K562 (cell line): Measurements from ENCODE around the gene TTC39C. TPM values are rescaled to one million over a fixed set of nuclear protein-coding genes. Genes with fewer than 3 reads are reported as not detected.

Experiments used
- ATAC-seq: fragments of 200-7000 bp; cut with Tn5 transposase; 3 replicates; pipeline ENCODE4 v1.9.1; 2020; ENCODE audit warnings: moderate library complexity
- BruUV-seq: library from RNA; stranded (reverse); fragments of 400-500 nt; replicated peaks from 2 replicates; lab custom pipeline; 2021; lab: Mats Ljungman, UMichigan
- CTCF ChIA-PET: fragments of 300-600 bp; formaldehyde crosslinking; extraction: SDS; loops from one replicate; lab custom pipeline; 2021; ENCODE audit warnings: low intra/inter-chr PET ratio; lab: Yijun Ruan, JAX
- POLR2A ChIA-PET: fragments of 300-600, 350-650 bp; sonication (Branson Sonifier 250); formaldehyde crosslinking; extraction: SDS; loops from one replicate; lab custom pipeline; 2021; ENCODE audit warnings: antibody characterized with exemption, inconsistent platforms; lab: Yijun Ruan, JAX
- DNase-seq, 4 experiments: peaks; one replicate each; pipeline versions ENCODE4 v3.0.0 to v3.0.0-alpha.2; 2011 to 2018; ENCODE audit warnings: low spot score in 3 of 4, mixed read lengths in 3 of 4; ENCODE audit errors: extremely low read depth in 1 of 4
- FAIRE-seq: peaks from 2 replicates; lab custom pipeline; 2011; peaks lifted over from hg19 to GRCh38; lab: Jason Lieb, UNC
- H2AFZ ChIP-seq: 2 replicates; pipeline ENCODE4 v1.6.0; 2011; ENCODE audit warnings: low read depth, low read length, control low read depth, inconsistent platforms
- H3K27ac ChIP-seq: fragments of 200-600 bp; 3 replicates; pipeline ENCODE4 v1.8.0; 2011; ENCODE audit warnings: low read depth, mild to moderate bottlenecking, control low read depth, inconsistent platforms, low read length, moderate library complexity, mixed read lengths; ENCODE audit errors: extremely low read depth
- H3K27me3 ChIP-seq, 2 experiments: fragments of 300-600 bp in 1 of 2; 2 replicates in 1 of 2; 3 replicates in 1 of 2; pipeline versions ENCODE4 v1.6.0 to v1.8.0; 2011; ENCODE audit warnings: inconsistent platforms in 2 of 2, low read length in 2 of 2, mild to moderate bottlenecking in 1 of 2, mixed read lengths in 1 of 2, moderate library complexity in 1 of 2; ENCODE audit not compliant: control insufficient read depth in 2 of 2, insufficient read depth in 2 of 2
- H3K36me3 ChIP-seq: fragments of 300-600 bp; 3 replicates; pipeline ENCODE4 v1.8.0; 2011; ENCODE audit warnings: mild to moderate bottlenecking, low read length, inconsistent platforms; ENCODE audit not compliant: control insufficient read depth, insufficient read depth
- H3K4me1 ChIP-seq, 2 experiments: fragments of 200-600 bp in 1 of 2; replicated peaks in 1 of 2; 2 replicates in 1 of 2; 3 replicates in 1 of 2; pipeline versions ENCODE4 v1.5.1 to v1.8.0; 2011; ENCODE audit warnings: inconsistent platforms in 2 of 2, low read length in 2 of 2, mild to moderate bottlenecking in 1 of 2, mixed read lengths in 1 of 2, moderate library complexity in 1 of 2; ENCODE audit not compliant: control insufficient read depth in 2 of 2, insufficient read depth in 2 of 2
- H3K4me2 ChIP-seq: 2 replicates; pipeline ENCODE4 v1.6.1; 2011; ENCODE audit warnings: low read length, control low read depth, inconsistent platforms, mixed read lengths; ENCODE audit not compliant: insufficient read depth
- H3K4me3 ChIP-seq: fragments of 200-600 bp; sonication (generic), shearing (Covaris generic); 2 replicates; pipeline ENCODE4 v1.5.1; 2016; ENCODE audit warnings: control low read depth, inconsistent platforms
- H3K79me2 ChIP-seq: fragments of 200-600 bp; 3 replicates; pipeline ENCODE4 v1.8.0; 2011; ENCODE audit warnings: low read length, inconsistent platforms; ENCODE audit not compliant: control insufficient read depth, insufficient read depth
- H3K9ac ChIP-seq, 2 experiments: 2 replicates each; pipeline versions ENCODE4 v1.6.0 to v1.6.1; 2011; ENCODE audit warnings: low read depth in 2 of 2, low read length in 2 of 2, control low read depth in 1 of 2, inconsistent platforms in 1 of 2, mild to moderate bottlenecking in 1 of 2, mixed read lengths in 1 of 2; ENCODE audit not compliant: insufficient read depth in 1 of 2
- H3K9me1 ChIP-seq: one replicate; pipeline ENCODE4 v1.6.0; 2011; ENCODE audit warnings: inconsistent platforms, mild to moderate bottlenecking, low read length, moderate library complexity; ENCODE audit not compliant: control insufficient read depth, insufficient read depth
- H3K9me3 ChIP-seq: replicated peaks from 2 replicates; pipeline ENCODE4 v1.5.1; 2011; ENCODE audit warnings: low read depth, low read length, inconsistent platforms; ENCODE audit not compliant: control insufficient read depth, insufficient read depth
- H4K20me1 ChIP-seq: replicated peaks from 2 replicates; pipeline ENCODE4 v1.6.1; 2011; ENCODE audit warnings: low read length, inconsistent platforms, mixed read lengths; ENCODE audit not compliant: control insufficient read depth, insufficient read depth
- CBFB ChIP-seq: sonication (generic); formaldehyde crosslinking; IDR thresholded peaks from 2 replicates; pipeline ENCODE4 v1.4.0; 2020; ENCODE audit warnings: mild to moderate bottlenecking, missing genetic modification reagents
- FOS ChIP-seq: IDR thresholded peaks from 3 replicates; pipeline ENCODE4 v1.6.1; 2011; ENCODE audit not compliant: insufficient read length; ENCODE audit errors: extremely low read depth
- HOMEZ ChIP-seq: fragments of 250-450 bp; sonication (Bioruptor Pico); IDR thresholded peaks from 2 replicates; pipeline ENCODE4 v1.4.0; 2020; ENCODE audit warnings: mild to moderate bottlenecking, moderate library complexity
- MCM7 ChIP-seq, 2 experiments: fragments of 450-650 bp; IDR thresholded peaks; 2 replicates each; pipeline ENCODE4 v1.6.1; 2016 to 2018
- NELFE ChIP-seq: IDR thresholded peaks from 2 replicates; pipeline ENCODE4 v1.6.1; 2011; ENCODE audit warnings: mild to moderate bottlenecking; ENCODE audit not compliant: insufficient read depth, insufficient read length
- POLR2H ChIP-seq: IDR thresholded peaks from 2 replicates; pipeline ENCODE4 v1.6.1; 2016; ENCODE audit warnings: missing genetic modification characterization, low read depth, mild to moderate bottlenecking, control low read depth, missing compliant biosample characterization, moderate library complexity
- POLR3A ChIP-seq: IDR thresholded peaks from 2 replicates; pipeline ENCODE4 v1.6.1; 2011; ENCODE audit warnings: borderline replicate concordance, mild to moderate bottlenecking, moderate library complexity; ENCODE audit not compliant: insufficient read length, insufficient read depth; ENCODE audit errors: extremely low read depth
- TAF1 ChIP-seq: IDR thresholded peaks from 2 replicates; pipeline ENCODE4 v1.6.1; 2011; ENCODE audit warnings: mild to moderate bottlenecking, low read length, moderate library complexity; ENCODE audit not compliant: insufficient read depth, control insufficient read depth, severe bottlenecking; ENCODE audit errors: extremely low read depth
- TAF7 ChIP-seq: fragments of 450-650 bp; IDR thresholded peaks from 2 replicates; pipeline ENCODE4 v1.6.1; 2016; ENCODE audit warnings: missing genetic modification characterization, missing compliant biosample characterization
- ZNF121 ChIP-seq: sonication (generic); formaldehyde crosslinking; conservative IDR thresholded peaks from 2 replicates; pipeline ENCODE4 v1.8.0; 2022; ENCODE audit warnings: missing genetic modification reagents
- WGBS: fragments of 100-300 bp; shearing (Covaris generic); methylation state at CpG from one replicate; pipeline ENCODE4 v1.1.6; 2016; ENCODE audit warnings: low coverage, mixed read lengths; ENCODE audit not compliant: insufficient coverage; ENCODE audit errors: missing lambda C conversion rate; 5-methylcytosine and 5-hydroxymethylcytosine counted together
- in situ Hi-C: fragments of 300-500 bp; cut with MboI; formaldehyde crosslinking; loops from 4 replicates; pipeline ENCODE4 v1.15.0; 2018; ENCODE audit warnings: inconsistent platforms, mixed read lengths
- intact Hi-C: fragments of 100-400 bp; cut with micrococcal nuclease; formaldehyde crosslinking; loops from 2 replicates; pipeline ENCODE4 v1.14.2; 2022
- polyA plus RNA-seq, 8 experiments: library from polyadenylated mRNA; depleted of rRNA in 4 of 8; stranded (reverse) in 5 of 8; unstranded in 3 of 8; fragments of >200 nt; fragmentation: Nextera tagmentation in 2 of 8; fragmentation: Illumina TruSeq in 1 of 8; extraction: Ambion mirVana in 2 of 8; extraction: Trizol in 1 of 8; gene quantifications; 2 replicates each; pipeline versions ENCODE4 v1.2.1 to v1.2.3, GENCODE V29; 2011 to 2014; ENCODE audit warnings: inconsistent platforms in 1 of 8, missing spikeins in 1 of 8
- total RNA-seq, 7 experiments: library from RNA; depleted of rRNA in 6 of 7; stranded (reverse); fragments of >200 nt in 6 of 7; fragmentation: Illumina TruSeq in 2 of 7; extraction: Trizol in 2 of 7; gene quantifications; 2 replicates each; pipeline versions ENCODE4 v1.2.1 to v1.2.3, GENCODE V29; 2011 to 2021; ENCODE audit warnings: low replicate concordance in 1 of 7
- TF ChIP-seq, protein P1 (sequence below): fragments of 450-650 bp; conservative IDR thresholded peaks from 2 replicates; pipeline ENCODE4 v1.6.1; 2016; ENCODE audit warnings: missing genetic modification characterization, low read depth, mild to moderate bottlenecking, control low read depth, missing compliant biosample characterization
- TF ChIP-seq, protein P2 (sequence below): fragments of 250-450 bp; sonication (Bioruptor Pico); IDR thresholded peaks from 2 replicates; pipeline ENCODE4 v1.5.0; 2022; ENCODE audit warnings: mild to moderate bottlenecking
- TF ChIP-seq, protein P3 (sequence below): fragments of 450-650 bp; IDR thresholded peaks from 2 replicates; pipeline ENCODE4 v1.7.0; 2016; ENCODE audit warnings: borderline replicate concordance
- TF ChIP-seq, protein P4 (sequence below): fragments of 450-650 bp; formaldehyde crosslinking; conservative IDR thresholded peaks from 2 replicates; pipeline ENCODE4 v1.4.0; 2022; ENCODE audit warnings: mild to moderate bottlenecking, missing genetic modification characterization

The TTC39C gene
- total and polyA plus RNA-seq, 9 of the 15 experiments (the other 6 are each of a cell fraction or from before 2014, with no cell fraction given), result 0.01 to 0.58 (median 0.18) TPM; not detected in 5

DNA sequence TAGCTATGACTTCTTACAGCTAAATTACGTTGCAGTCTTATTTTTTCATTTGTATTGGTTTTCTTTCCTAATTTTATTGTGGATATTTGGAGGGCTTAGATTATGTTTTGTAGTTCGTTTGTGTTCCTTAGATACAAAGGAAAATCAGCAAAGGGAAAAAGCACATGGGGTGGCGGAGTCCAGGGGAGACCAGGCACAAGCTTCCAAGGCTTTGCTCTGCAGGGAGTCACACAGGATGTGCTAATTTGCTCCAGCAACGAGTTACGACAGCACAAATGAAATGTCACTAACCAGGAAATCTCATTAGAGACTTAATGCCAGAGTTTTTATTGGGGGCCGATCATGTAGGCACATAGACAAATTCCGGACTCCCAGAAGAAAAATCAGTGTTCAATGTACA is 63.8 kb downstream of the TTC39C start:
- FAIRE-seq, result no peak
- H3K4me2 ChIP-seq, result no peak overlapping the region
- H3K9ac ChIP-seq, result no peak overlapping the region
- no peak for DNase-seq
- ChIA-PET POLR2A (interaction anchor here (0.6 kb wide), 1 partner anchor 23 kb away, joined by 3 read pairs; no protein-coding TSS in a partner anchor), CTCF (interaction anchor here (0.6 kb wide), 1 partner anchor 437 kb away, joined by 5 read pairs; no protein-coding TSS in a partner anchor)
- no peaks in the 10 kb centered on the region for H3K27me3 ChIP-seq
- H2AFZ ChIP-seq, result no peak overlapping the region
- no TSS peak for BruUV-seq
- no peaks in the 10 kb centered on the region for H3K9me1 ChIP-seq
- H3K79me2 ChIP-seq, result no peaks in the 10 kb centered on the region
- H3K36me3 ChIP-seq, result no peaks in the 10 kb centered on the region
- no peak overlapping the region for H3K4me3 ChIP-seq
- no peak overlapping the region for H3K27ac ChIP-seq
- H3K9me3 ChIP-seq, result no peaks in the 10 kb centered on the region
- intact Hi-C loops (no loop called here), in situ Hi-C loops (no loop called here)
- no peaks in the 10 kb centered on the region for H4K20me1 ChIP-seq
- under 1% methylated on average over 7 of the region's 7 CpGs for WGBS
- H3K4me1 ChIP-seq, result no peaks in the 10 kb centered on the region; a peak in 2 of 5 replicates
- ATAC-seq, result no peak
- TF ChIP-seq POLR3A (no peak), TAF7 (tag) (no peak), HOMEZ (CRISPR knock-in tag) (no peak), FOS (no peak), CBFB (CRISPR knock-in tag) (no peak), NELFE (no peak), ZNF121 (CRISPR knock-in tag) (no peak), TAF1 (no peak), POLR2H (no peak), MCM7 (IDR thresholded peaks at IDR 0.05) (no peak)
- TF ChIP-seq, protein P1, sequence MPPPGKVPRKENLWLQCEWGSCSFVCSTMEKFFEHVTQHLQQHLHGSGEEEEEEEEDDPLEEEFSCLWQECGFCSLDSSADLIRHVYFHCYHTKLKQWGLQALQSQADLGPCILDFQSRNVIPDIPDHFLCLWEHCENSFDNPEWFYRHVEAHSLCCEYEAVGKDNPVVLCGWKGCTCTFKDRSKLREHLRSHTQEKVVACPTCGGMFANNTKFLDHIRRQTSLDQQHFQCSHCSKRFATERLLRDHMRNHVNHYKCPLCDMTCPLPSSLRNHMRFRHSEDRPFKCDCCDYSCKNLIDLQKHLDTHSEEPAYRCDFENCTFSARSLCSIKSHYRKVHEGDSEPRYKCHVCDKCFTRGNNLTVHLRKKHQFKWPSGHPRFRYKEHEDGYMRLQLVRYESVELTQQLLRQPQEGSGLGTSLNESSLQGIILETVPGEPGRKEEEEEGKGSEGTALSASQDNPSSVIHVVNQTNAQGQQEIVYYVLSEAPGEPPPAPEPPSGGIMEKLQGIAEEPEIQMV (tag), result no peak
- TF ChIP-seq, protein P2, sequence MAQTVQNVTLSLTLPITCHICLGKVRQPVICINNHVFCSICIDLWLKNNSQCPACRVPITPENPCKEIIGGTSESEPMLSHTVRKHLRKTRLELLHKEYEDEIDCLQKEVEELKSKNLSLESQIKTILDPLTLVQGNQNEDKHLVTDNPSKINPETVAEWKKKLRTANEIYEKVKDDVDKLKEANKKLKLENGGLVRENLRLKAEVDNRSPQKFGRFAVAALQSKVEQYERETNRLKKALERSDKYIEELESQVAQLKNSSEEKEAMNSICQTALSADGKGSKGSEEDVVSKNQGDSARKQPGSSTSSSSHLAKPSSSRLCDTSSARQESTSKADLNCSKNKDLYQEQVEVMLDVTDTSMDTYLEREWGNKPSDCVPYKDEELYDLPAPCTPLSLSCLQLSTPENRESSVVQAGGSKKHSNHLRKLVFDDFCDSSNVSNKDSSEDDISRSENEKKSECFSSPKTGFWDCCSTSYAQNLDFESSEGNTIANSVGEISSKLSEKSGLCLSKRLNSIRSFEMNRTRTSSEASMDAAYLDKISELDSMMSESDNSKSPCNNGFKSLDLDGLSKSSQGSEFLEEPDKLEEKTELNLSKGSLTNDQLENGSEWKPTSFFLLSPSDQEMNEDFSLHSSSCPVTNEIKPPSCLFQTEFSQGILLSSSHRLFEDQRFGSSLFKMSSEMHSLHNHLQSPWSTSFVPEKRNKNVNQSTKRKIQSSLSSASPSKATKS, result no peak
- TF ChIP-seq, protein P3, sequence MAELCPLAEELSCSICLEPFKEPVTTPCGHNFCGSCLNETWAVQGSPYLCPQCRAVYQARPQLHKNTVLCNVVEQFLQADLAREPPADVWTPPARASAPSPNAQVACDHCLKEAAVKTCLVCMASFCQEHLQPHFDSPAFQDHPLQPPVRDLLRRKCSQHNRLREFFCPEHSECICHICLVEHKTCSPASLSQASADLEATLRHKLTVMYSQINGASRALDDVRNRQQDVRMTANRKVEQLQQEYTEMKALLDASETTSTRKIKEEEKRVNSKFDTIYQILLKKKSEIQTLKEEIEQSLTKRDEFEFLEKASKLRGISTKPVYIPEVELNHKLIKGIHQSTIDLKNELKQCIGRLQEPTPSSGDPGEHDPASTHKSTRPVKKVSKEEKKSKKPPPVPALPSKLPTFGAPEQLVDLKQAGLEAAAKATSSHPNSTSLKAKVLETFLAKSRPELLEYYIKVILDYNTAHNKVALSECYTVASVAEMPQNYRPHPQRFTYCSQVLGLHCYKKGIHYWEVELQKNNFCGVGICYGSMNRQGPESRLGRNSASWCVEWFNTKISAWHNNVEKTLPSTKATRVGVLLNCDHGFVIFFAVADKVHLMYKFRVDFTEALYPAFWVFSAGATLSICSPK, result no peak
- TF ChIP-seq, protein P4, sequence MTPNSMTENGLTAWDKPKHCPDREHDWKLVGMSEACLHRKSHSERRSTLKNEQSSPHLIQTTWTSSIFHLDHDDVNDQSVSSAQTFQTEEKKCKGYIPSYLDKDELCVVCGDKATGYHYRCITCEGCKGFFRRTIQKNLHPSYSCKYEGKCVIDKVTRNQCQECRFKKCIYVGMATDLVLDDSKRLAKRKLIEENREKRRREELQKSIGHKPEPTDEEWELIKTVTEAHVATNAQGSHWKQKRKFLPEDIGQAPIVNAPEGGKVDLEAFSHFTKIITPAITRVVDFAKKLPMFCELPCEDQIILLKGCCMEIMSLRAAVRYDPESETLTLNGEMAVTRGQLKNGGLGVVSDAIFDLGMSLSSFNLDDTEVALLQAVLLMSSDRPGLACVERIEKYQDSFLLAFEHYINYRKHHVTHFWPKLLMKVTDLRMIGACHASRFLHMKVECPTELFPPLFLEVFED (CRISPR knock-in tag), result no peak
